GM18909 (cell line): ENCODE measurements around the gene AGR2.
"Not testable (repeated sequence)": the region's sequence is repeated elsewhere in the genome, so short reads cannot be mapped to it uniquely, and the experiment has no call there.

Experiments used
- ATAC-seq: cut with Tn5 transposase; IDR thresholded peaks from one replicate; pipeline ENCODE4 v1.9.1; 2021; ENCODE audit warnings: mild to moderate bottlenecking; ENCODE audit not compliant: unreplicated experiment, poor library complexity

AGR2 gene

GRCh38 chr7:16804674-16805439 is at the start of gene AGR2:
TSS of gene AGR2 (minus strand) at chr7:16804999. CDS start at chr7:16801796, 3,203 bp downstream.
- ATAC-seq = no peak

GRCh38 chr7:16853189-16853588 is 48.4 kb upstream of the AGR2 start:
- ATAC-seq = not testable (repeated sequence)

GRCh38 chr7:16851829-16852228 is 47.0 kb upstream of the AGR2 start:
- ATAC-seq = no peak

- no peak for ATAC-seq
Measured at GRCh38 chr7:16850614-16851466, 46.0 kb upstream of the AGR2 start.

- no peak for ATAC-seq
Measured at GRCh38 chr7:16849296-16850148, 44.7 kb upstream of the AGR2 start.

GRCh38 chr7:16847381-16847860 is 42.6 kb upstream of the AGR2 start:
- ATAC-seq = no peak

GRCh38 chr7:16846601-16847165 is 41.9 kb upstream of the AGR2 start:
- ATAC-seq = no peak

GRCh38 chr7:16845746-16846145 is 40.9 kb upstream of the AGR2 start:
- no peak for ATAC-seq

GRCh38 chr7:16841681-16842080 is 36.9 kb upstream of the AGR2 start:
- ATAC-seq = no peak

- ATAC-seq = no peak
Measured at GRCh38 chr7:16840094-16840493, 35.3 kb upstream of the AGR2 start.

- no peak for ATAC-seq
Measured at GRCh38 chr7:16839646-16840045, 34.8 kb upstream of the AGR2 start.

- no peak for ATAC-seq
Measured at GRCh38 chr7:16838891-16839290, 34.1 kb upstream of the AGR2 start.

- ATAC-seq = no peak
Measured at GRCh38 chr7:16838386-16838785, 33.6 kb upstream of the AGR2 start.

- ATAC-seq = no peak
Measured at GRCh38 chr7:16836481-16836880, 31.7 kb upstream of the AGR2 start.

- no peak for ATAC-seq
Measured at GRCh38 chr7:16833373-16833772, 28.6 kb upstream of the AGR2 start.

- ATAC-seq = no peak
Measured at GRCh38 chr7:16826060-16826459, 21.3 kb upstream of the AGR2 start.

- no peak for ATAC-seq
Measured at GRCh38 chr7:16822029-16822428, 17.2 kb upstream of the AGR2 start.

GRCh38 chr7:16818732-16819131 is 13.9 kb upstream of the AGR2 start:
- no peak for ATAC-seq

GRCh38 chr7:16817536-16817935 is 12.7 kb upstream of the AGR2 start:
- ATAC-seq = no peak

- no peak for ATAC-seq
Measured at GRCh38 chr7:16816824-16817223, 12.0 kb upstream of the AGR2 start.
